Lower lobe of right lung (tissue), 2 donors: ENCODE measurements around the gene ATAD3B. TPM values are rescaled to one million over a fixed set of nuclear protein-coding genes. Genes with fewer than 3 reads are reported as not detected.
"Not testable (repeated sequence)": the region's sequence is repeated elsewhere in the genome, so short reads cannot be mapped to it uniquely, and the experiment has no call there.

Experiments used
- ATAC-seq, 2 donors: fragments of 200-7000 bp; cut with Tn5 transposase; one replicate each; pipeline ENCODE4 v1.9.1; 2020 to 2022; ENCODE audit warnings: mild to moderate bottlenecking in 2 of 2, moderate library complexity in 2 of 2
- DNase-seq: peaks from one replicate; pipeline ENCODE4 v3.0.0-alpha.2; 2020
- H3K27ac ChIP-seq: fragments of 200-600 bp; one replicate; pipeline ENCODE4 v1.8.0; 2022
- H3K27me3 ChIP-seq: fragments of 200-600 bp; one replicate; pipeline ENCODE4 v1.8.0; 2022; ENCODE audit warnings: low read depth
- H3K36me3 ChIP-seq: fragments of 200-600 bp; one replicate; pipeline ENCODE4 v1.8.0; 2022; ENCODE audit warnings: mild to moderate bottlenecking
- H3K4me1 ChIP-seq: fragments of 200-600 bp; one replicate; pipeline ENCODE4 v1.8.0; 2022
- H3K4me3 ChIP-seq: fragments of 200-600 bp; one replicate; pipeline ENCODE4 v1.8.0; 2022; ENCODE audit warnings: mild to moderate bottlenecking
- H3K9me3 ChIP-seq: fragments of 200-600 bp; one replicate; pipeline ENCODE4 v1.8.0; 2022
- CTCF ChIP-seq: fragments of 200-600 bp; IDR thresholded peaks from one replicate; pipeline ENCODE4 v1.8.0; 2022; ENCODE audit warnings: antibody characterized with exemption, mild to moderate bottlenecking
- intact Hi-C: fragments of 100-400 bp; cut with DNase I; formaldehyde crosslinking; loops from one replicate; pipeline ENCODE4 v1.11.0; 2022
- total RNA-seq: library from RNA; stranded (reverse); fragmentation: NEBNext Ultra II Directional; extraction: Animal tissue kit (Norgen Biotek cat#: 25700); gene quantifications from one replicate; pipeline ENCODE4 v1.2.1, GENCODE V29; 2021
- donor health status: DM: no; HTN: yes; CAD: no; lungs with severe emphysema.

ATAD3B gene
- total RNA-seq, 1 donor from 2014 or later = 19.0 TPM

GRCh38 chr1:1461721-1462317 is 9.7 kb upstream of the ATAD3B start:
- Histone ChIP-seq H3K27me3 (no peaks in the 10 kb centered on the region), H3K9me3 (no peaks in the 10 kb centered on the region), H3K4me1 (peaks cover 6% of the 10 kb centered on the region), H3K36me3 (no peaks in the 10 kb centered on the region), H3K4me3 (peak overlapping the region; percentile 34), H3K27ac (peak overlapping the region; percentile 63)
- TF ChIP-seq CTCF = no peak
- ATAC-seq (peak; percentile 25 to 27), DNase-seq (no peak)
- intact Hi-C loops = no loop called here

- Histone ChIP-seq H3K9me3 (no peaks in the 10 kb centered on the region), H3K4me3 (peak overlapping the region; percentile 34), H3K36me3 (no peaks in the 10 kb centered on the region), H3K4me1 (peaks cover 6% of the 10 kb centered on the region), H3K27me3 (no peaks in the 10 kb centered on the region), H3K27ac (peak overlapping the region; percentile 63)
- intact Hi-C loops = no loop called here
- ATAC-seq (peak; percentile 94 to 97), DNase-seq (peak; percentile 87)
- TF ChIP-seq CTCF = no peak
Observed at GRCh38 chr1:1462318-1462966, 9.1 kb upstream of the ATAD3B start.

- no peak for ATAC-seq
- intact Hi-C loops = no loop called here
- TF ChIP-seq CTCF = no peak
Observed at GRCh38 chr1:1463312-1463711, 8.3 kb upstream of the ATAD3B start.

GRCh38 chr1:1468196-1468985 is 3.2 kb upstream of the ATAD3B start:
- DNase-seq, H3K27me3 ChIP-seq, intact Hi-C loops, ATAC-seq, H3K36me3 ChIP-seq, H3K4me3 ChIP-seq, H3K9me3 ChIP-seq, H3K27ac ChIP-seq: not testable (repeated sequence)
- H3K4me1 ChIP-seq = peaks cover 19% of the 10 kb centered on the region

More at GRCh38 chr1:1463312-1463711, 8.3 kb upstream of the ATAD3B start:
- no peaks in the 10 kb centered on the region for H3K27me3 ChIP-seq
- no peak for DNase-seq
- H3K36me3 ChIP-seq = no peaks in the 10 kb centered on the region
- H3K27ac ChIP-seq = no peak overlapping the region
- H3K4me1 ChIP-seq = peaks cover 6% of the 10 kb centered on the region
- no peaks in the 10 kb centered on the region for H3K9me3 ChIP-seq
- no peak overlapping the region for H3K4me3 ChIP-seq

GRCh38 chr1:1470626-1471388 is 758 bp upstream of the ATAD3B start:
- H3K27me3 ChIP-seq = no peaks in the 10 kb centered on the region
- DNase-seq (no peak), ATAC-seq (peak in 1 of 2 donors; percentile 25)
- peak overlapping the region; percentile 85 for H3K27ac ChIP-seq
- intact Hi-C loops = no loop called here
- TF ChIP-seq CTCF = no peak
- no peaks in the 10 kb centered on the region for H3K36me3 ChIP-seq
- no peaks in the 10 kb centered on the region for H3K9me3 ChIP-seq
- H3K4me3 ChIP-seq = peak overlapping the region; percentile 86
- peaks cover 21% of the 10 kb centered on the region for H3K4me1 ChIP-seq

- DNase-seq, H3K9me3 ChIP-seq, H3K36me3 ChIP-seq, intact Hi-C loops, H3K27me3 ChIP-seq: not testable (repeated sequence)
- H3K4me3 ChIP-seq = peak overlapping the region; percentile 86
- peak; percentile 2 to 3 for ATAC-seq
- H3K27ac ChIP-seq = peak overlapping the region; percentile 85
- peaks cover 21% of the 10 kb centered on the region for H3K4me1 ChIP-seq
Observed at GRCh38 chr1:1472053-1472876, 700 bp downstream of the ATAD3B start.

- intact Hi-C loops, H3K27ac ChIP-seq, H3K9me3 ChIP-seq, H3K27me3 ChIP-seq, ATAC-seq, DNase-seq, H3K4me3 ChIP-seq: not testable (repeated sequence)
- Histone ChIP-seq H3K36me3 (peaks cover 37% of the 10 kb centered on the region), H3K4me1 (peaks cover 14% of the 10 kb centered on the region)
Observed at GRCh38 chr1:1476011-1476410, 4.4 kb downstream of the ATAD3B start.
